HG03103 (cell line): Measurements from ENCODE around the gene CLEC14A.

ENCODE experiments used
- ATAC-seq: cut with Tn5 transposase; IDR thresholded peaks from one replicate; pipeline ENCODE4 v1.9.1; 2021; ENCODE audit warnings: low read depth; ENCODE audit not compliant: unreplicated experiment

Gene CLEC14A

GRCh38 chr14:38255673-38256532 lies at the start of gene CLEC14A:
TSS of gene CLEC14A (minus strand) at chr14:38256093. CDS start at chr14:38256022, 71 bp downstream.
- no peak for ATAC-seq

GRCh38 chr14:38302966-38303365 lies 47.1 kb upstream of the CLEC14A start:
- ATAC-seq, result no peak

- no peak for ATAC-seq
Observed at GRCh38 chr14:38302034-38302433, 46.1 kb upstream of the CLEC14A start.

- no peak for ATAC-seq
Observed at GRCh38 chr14:38297681-38298080, 41.8 kb upstream of the CLEC14A start.

GRCh38 chr14:38291681-38292467 lies 36.0 kb upstream of the CLEC14A start:
- ATAC-seq, result no peak

GRCh38 chr14:38290601-38291188 lies 34.8 kb upstream of the CLEC14A start:
- ATAC-seq, result no peak

GRCh38 chr14:38286452-38286851 lies 30.6 kb upstream of the CLEC14A start:
- no peak for ATAC-seq

GRCh38 chr14:38285962-38286361 lies 30.1 kb upstream of the CLEC14A start:
- ATAC-seq, result no peak

GRCh38 chr14:38282936-38283335 lies 27.0 kb upstream of the CLEC14A start:
- no peak for ATAC-seq

GRCh38 chr14:38280081-38280480 lies 24.2 kb upstream of the CLEC14A start:
- no peak for ATAC-seq

- ATAC-seq, result no peak
Observed at GRCh38 chr14:38279572-38279971, 23.7 kb upstream of the CLEC14A start.

- ATAC-seq, result no peak
Observed at GRCh38 chr14:38278035-38278434, 22.1 kb upstream of the CLEC14A start.

GRCh38 chr14:38262844-38263243 lies 7.0 kb upstream of the CLEC14A start:
- ATAC-seq, result no peak

GRCh38 chr14:38261620-38262019 lies 5.7 kb upstream of the CLEC14A start:
- no peak for ATAC-seq

GRCh38 chr14:38257507-38257906 lies 1.6 kb upstream of the CLEC14A start:
- no peak for ATAC-seq

GRCh38 chr14:38256533-38256840 lies 594 bp upstream of the CLEC14A start:
- no peak for ATAC-seq

GRCh38 chr14:38255408-38255672 lies 553 bp downstream of the CLEC14A start:
- ATAC-seq, result no peak

GRCh38 chr14:38254571-38255407 lies 1.1 kb downstream of the CLEC14A start:
- no peak for ATAC-seq

GRCh38 chr14:38253676-38254075 lies 2.2 kb downstream of the CLEC14A start:
- ATAC-seq, result no peak

GRCh38 chr14:38252066-38252710 lies 3.7 kb downstream of the CLEC14A start:
- ATAC-seq, result no peak
